Suppressor macrophage treated with lipopolysaccharide for 4 hours (primary cell): ENCODE measurements around the gene CACNA2D3.
"Not testable (repeated sequence)": the region's sequence is repeated elsewhere in the genome, so short reads cannot be mapped to it uniquely, and the experiment has no call there.

Experiments
- DNase-seq: peaks from one replicate; pipeline ENCODE4 v3.0.0-alpha.2; 2020

Gene CACNA2D3

GRCh38 chr3:54122324-54123002 lies at the start of gene CACNA2D3:
Gene CACNA2D3, plus strand, starts transcription at chr3:54122552.
- DNase-seq = no peak

- no peak for DNase-seq
Observed at GRCh38 chr3:54073386-54073785, 49.0 kb upstream of the CACNA2D3 start.

- no peak for DNase-seq
Observed at GRCh38 chr3:54079314-54079713, 43.0 kb upstream of the CACNA2D3 start.

GRCh38 chr3:54079730-54080325 lies 42.5 kb upstream of the CACNA2D3 start:
- DNase-seq = no peak

GRCh38 chr3:54083921-54084320 lies 38.4 kb upstream of the CACNA2D3 start:
- no peak for DNase-seq

GRCh38 chr3:54085936-54086335 lies 36.4 kb upstream of the CACNA2D3 start:
- no peak for DNase-seq

GRCh38 chr3:54086652-54087405 lies 35.5 kb upstream of the CACNA2D3 start:
- no peak for DNase-seq

GRCh38 chr3:54087581-54088410 lies 34.6 kb upstream of the CACNA2D3 start:
- no peak for DNase-seq

- DNase-seq = no peak
Observed at GRCh38 chr3:54093491-54094248, 28.7 kb upstream of the CACNA2D3 start.

GRCh38 chr3:54094926-54095325 lies 27.4 kb upstream of the CACNA2D3 start:
- no peak for DNase-seq

GRCh38 chr3:54099381-54099780 lies 23.0 kb upstream of the CACNA2D3 start:
- no peak for DNase-seq

- DNase-seq = no peak
Observed at GRCh38 chr3:54104084-54104483, 18.3 kb upstream of the CACNA2D3 start.

- DNase-seq = not testable (repeated sequence)
Observed at GRCh38 chr3:54116129-54116528, 6.2 kb upstream of the CACNA2D3 start.

GRCh38 chr3:54120657-54121413 lies 1.5 kb upstream of the CACNA2D3 start:
- DNase-seq = no peak

GRCh38 chr3:54121414-54122323 lies 683 bp upstream of the CACNA2D3 start:
- no peak for DNase-seq

- DNase-seq = no peak
Observed at GRCh38 chr3:54123003-54123775, 837 bp downstream of the CACNA2D3 start.

GRCh38 chr3:54123776-54124196 lies 1.4 kb downstream of the CACNA2D3 start:
- DNase-seq = no peak

GRCh38 chr3:54125300-54125699 lies 2.9 kb downstream of the CACNA2D3 start:
- DNase-seq = no peak

GRCh38 chr3:54126551-54126950 lies 4.2 kb downstream of the CACNA2D3 start:
- no peak for DNase-seq
